ENCODE data around the gene TRIM49.
"Not testable (repeated sequence)": the region's sequence is repeated elsewhere in the genome, so short reads cannot be mapped to it uniquely, and the experiment has no call there.

Gene TRIM49

GRCh38 chr11:89808475-89808874 lies at the start of gene TRIM49:
TSS of gene TRIM49 (minus strand) at chr11:89808575. CDS start at chr11:89804469, 4,106 bp downstream.
- not testable (repeated sequence) for DNase-seq

DNA sequence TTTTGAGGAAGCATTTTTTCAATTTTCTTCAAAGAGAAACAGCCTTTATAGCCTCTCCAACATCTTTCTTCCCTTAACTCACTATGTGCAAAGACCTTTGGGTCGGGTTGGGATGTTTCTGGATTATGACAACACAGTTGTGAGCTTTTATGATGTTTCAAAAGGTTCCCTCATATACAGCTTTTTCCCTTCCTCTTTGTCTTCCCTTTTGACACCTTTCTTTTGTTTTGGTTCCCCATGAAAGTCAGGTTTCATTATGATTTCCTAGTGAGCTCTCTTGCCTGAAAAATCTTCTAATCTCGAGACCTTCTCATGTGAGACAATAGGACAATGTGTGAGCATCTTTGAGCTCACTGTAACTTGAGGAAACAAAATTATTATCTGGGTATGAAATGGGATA lies 18.3 kb upstream of the TRIM49 start:
- DNase-seq = not testable (repeated sequence)

- DNase-seq = not testable (repeated sequence)
These were observed 11.6 kb upstream of the TRIM49 start for GRCh38 chr11:89820008-89820407.

- DNase-seq = not testable (repeated sequence)
These were observed 5.2 kb upstream of the TRIM49 start for GRCh38 chr11:89813535-89813934.

- DNase-seq = not testable (repeated sequence)
These were observed 20.8 kb downstream of the TRIM49 start for GRCh38 chr11:89787506-89788063.

DNA sequence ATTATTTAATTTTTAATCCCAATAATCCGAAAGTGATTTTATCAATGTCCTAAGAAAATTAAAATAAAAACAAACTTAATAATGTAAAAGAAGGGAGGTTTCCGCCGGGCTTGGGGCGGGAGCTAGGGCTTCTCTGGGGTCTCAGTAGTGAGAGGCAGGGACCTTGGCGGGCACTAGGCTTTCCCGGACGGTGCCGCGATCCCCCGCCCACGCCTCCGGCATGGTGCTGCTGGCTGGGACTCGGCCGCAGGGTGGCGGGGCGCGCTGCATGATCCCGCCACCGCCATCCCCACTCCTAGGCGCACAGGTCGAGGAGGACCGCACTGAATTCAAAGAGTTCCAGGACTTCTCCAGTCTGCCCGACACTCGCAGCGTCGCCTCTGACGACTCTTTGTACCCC lies 22.6 kb downstream of the TRIM49 start:
- not testable (repeated sequence) for DNase-seq

- DNase-seq = not testable (repeated sequence)
These were observed 57.6 kb downstream of the TRIM49 start for GRCh38 chr11:89750822-89751221.

Data from hippocampal formation (tissue), 2 donors.